GM19023 (cell line): ENCODE data around the gene HAUS3.

Experiments used
- ATAC-seq: cut with Tn5 transposase; IDR thresholded peaks from one replicate; pipeline ENCODE4 v1.9.1; 2021; ENCODE audit warnings: mild to moderate bottlenecking, moderate library complexity; ENCODE audit not compliant: unreplicated experiment

HAUS3 gene

DNA sequence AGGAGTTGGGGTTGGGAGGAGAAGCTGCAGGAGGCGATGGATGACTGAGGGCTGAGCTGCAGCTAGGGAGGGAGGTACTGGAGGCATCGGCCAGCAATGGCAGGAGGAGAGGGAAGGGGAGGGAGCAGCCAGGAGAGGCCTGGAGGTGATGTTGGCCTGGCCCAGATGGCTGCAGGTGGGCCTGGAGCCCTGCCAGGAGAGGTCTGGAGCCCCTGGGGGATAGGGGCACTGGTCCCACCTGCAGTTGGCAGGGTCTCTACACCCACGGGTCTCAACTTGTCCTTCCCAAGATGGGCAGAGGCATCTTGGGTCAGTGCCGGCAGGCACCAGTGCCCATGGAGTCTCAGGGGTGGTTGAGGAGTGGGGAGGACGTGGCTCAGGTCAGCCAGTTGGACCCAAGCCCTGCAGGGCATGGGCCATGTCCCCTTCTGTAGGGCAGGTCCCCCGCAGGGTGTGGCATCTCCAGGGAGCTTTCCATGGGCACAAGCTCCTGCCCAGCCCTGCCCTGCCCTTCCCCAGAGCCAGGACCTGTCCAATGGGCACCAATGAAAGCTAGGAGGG lies 22.6 kb upstream of the HAUS3 start:
- ATAC-seq, result no peak

DNA sequence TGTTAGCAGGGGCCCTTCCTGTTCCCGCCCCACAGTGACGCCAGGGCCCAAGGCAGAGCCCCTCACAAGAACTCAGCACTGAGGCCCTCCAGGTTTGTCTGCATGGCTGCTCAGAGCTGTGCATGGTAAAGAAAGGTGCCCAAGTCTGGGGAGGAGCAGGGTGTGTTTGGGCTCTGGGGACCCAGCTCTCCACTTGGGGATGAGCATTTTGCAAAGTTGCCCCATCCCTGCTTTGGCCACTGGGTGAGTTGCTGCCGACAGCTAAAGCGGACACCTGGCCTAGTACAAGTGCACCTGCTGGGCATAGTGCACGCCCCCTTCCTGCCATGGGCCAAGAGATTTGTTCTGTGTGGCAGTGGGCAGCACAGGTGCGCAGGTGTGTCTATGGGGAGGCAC lies 22.0 kb upstream of the HAUS3 start:
- no peak for ATAC-seq

DNA sequence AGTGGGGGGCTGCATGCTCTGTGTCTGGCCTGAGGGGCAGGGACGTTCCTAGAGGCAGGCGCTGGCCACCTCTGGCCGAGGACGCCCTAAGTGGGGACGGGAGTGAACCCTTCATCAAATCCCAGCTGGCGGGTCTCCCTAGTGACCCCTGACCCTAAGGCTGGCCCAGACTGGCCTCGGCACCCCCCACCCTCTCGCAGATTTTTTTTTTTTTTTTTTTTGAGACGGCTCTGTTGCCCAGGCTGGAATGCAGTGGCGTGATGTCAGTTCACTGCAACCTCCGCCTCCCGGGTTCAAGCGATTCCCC lies 21.0 kb upstream of the HAUS3 start:
- ATAC-seq, result no peak

DNA sequence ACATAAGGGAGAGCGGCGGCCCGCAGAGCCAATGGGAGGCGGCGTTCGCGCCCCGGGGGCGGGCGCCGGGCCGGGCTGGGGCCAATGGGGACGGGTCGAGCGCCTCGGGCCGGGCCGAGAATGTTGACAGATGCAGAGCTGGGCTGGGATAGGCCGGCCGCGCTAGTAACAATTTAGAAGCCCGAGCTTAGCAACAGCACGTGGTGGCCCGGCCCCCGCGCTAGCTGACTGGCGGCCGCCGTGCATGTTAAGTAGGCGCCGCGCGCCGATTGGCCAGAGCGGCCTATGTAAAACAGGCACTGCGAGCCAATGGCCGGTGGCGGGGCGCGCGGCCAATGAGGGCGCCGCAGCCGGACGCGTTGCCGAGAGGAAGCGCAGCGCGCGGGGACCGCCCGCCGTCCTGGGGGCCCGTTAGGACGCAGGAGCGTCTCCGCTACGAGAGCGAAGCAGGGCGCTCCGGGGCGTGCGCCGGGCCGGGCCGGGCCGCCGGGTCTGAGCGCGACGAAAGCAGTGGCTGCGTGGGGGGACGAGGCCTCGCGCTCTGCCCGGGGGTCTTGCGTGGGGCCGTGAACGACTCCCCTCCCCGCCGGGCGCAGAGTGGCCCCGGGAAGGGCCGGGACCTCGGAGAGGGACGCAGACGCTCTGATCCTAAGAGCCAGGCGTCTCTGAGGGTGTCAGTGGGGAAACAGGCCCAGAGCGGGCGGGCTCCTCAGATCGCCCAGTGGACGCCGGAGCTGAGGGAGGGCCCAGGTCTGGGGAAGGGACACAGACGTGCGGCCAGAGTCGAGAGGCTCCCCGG lies 20.4 kb upstream of the HAUS3 start:
- ATAC-seq, result peak; percentile 91

DNA sequence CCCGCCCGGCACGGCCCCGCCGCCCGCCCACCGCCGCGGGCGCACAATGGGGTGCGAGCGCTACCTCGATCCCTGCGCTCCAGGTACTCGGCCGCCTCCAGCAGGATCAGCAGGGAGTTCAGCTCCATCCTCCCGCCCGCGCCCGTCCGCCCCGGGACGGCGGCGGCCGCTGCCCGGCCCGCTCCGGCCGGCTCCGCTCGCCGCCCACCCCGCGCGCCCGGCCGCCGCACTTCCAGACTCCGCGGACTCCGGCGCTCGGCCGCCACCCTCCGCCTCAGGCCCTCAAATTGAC lies 19.9 kb upstream of the HAUS3 start, which contains the start of gene MXD4:
Gene MXD4 (minus strand): TSS at position 257 of the 292 bp plus-strand sequence. CDS start 129 bp downstream, at position 128.
- ATAC-seq, result peak; percentile 1

DNA sequence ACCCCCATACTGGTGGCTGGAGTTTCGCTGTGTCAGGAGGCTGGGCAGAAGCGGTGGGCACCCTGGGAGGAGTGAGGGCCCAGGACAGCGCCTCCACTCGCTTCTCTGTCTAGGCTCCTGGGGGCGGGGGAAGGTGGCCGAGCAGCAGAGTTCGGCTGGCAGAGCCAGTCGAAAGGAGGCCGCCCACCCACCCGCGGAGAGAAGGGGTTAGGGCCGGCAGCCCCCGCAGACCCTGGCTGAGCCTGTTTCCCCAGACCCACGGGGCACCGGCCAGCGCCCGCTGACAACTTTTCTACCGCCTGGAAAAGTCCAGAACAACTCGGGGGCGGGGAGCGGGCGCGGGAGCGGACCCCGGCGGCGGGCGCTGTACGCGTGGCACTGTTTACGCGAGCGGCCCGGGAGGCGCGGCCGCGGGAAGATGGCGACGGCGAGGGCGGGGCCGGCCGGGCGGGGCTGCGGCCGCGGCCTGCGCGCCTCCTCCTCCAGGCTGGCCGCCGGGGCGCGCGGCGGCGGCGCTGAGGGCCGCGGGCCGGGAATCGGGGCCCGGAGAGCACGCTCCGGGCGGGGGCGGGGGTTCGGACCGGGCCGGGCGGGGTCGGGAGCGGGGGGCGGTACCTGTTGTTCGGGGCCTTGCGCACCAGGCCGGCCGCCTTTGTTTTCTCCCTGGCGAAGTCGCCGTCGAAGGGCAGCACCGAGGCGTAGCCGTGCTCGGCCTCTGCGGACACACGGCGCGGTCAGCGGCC lies 19.4 kb upstream of the HAUS3 start:
- peak; percentile 19 for ATAC-seq

DNA sequence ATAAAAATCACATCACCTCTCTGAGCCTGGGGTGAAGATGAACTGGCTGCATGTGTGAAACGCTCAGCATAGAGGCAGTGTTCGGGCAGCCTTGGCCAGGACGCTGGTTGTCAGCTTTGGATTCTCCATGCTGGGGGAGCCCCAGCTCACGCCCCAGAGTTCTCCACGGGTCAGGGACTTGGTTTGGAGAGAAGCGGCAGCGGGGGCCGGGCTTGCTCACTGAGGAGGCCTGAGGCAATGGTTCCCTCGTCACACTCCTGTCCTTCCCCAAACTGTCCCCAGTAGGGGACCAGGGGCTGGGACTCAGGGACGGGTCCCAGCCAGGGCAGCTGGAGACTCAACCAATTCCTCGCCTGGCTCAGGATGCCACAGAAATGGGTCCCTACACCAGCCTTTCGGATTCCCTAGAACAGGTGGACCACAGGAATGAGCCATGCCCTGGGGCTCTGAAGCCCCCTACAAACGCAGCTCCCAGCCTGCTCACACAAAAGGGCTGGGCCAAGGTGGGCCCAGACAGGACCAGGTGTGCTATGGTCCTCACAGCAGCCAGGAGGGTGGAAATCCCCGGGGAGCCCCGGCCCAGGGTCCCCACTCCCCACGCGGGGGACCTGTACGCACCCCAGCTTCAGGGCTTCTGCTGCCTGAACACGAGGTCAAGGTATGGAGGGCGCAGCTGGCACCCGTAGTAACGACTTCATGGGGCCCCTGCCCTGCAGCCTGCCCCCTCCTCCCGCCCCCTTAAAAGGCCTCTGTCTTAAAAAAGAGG lies 18.6 kb upstream of the HAUS3 start:
- no peak for ATAC-seq

DNA sequence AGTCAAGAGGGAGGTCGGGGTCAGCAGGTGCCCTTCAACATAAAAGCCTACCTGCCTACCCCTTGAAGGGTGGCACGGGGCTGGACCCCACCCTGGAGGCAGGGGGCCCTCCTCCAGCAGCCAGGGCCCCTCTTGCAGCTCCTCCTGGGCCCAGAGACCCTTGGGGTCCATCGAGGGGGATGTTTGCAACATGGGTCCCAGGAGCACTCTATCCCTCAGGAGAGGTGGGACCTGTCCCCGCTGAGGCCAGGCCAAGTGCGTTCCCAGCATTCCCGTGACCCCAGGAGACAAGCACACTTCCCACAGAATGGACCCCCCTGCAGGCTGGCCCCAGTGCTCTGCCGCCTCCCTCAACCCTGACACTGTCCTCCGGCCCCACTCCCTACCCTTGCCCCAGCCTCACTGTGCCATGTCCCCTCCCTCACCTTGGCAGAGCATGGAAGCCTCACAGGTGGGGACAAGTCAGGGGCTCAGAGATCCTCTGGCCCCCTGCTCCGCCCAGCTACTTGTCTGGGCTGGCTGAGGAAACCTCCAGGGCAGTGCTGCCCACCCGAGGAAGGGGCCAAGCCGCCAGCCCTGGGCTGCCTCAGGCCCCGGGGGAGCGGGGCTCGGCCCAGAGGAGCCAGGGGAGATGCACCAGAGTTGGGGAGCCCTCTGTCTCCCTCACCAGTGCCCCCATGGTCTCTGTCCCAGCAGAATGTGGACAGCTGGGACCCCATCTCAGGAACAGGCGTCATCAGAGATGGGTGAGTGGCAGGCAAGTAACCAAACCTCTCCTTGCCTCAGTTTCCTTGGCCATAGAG lies 17.8 kb upstream of the HAUS3 start:
- ATAC-seq, result no peak

DNA sequence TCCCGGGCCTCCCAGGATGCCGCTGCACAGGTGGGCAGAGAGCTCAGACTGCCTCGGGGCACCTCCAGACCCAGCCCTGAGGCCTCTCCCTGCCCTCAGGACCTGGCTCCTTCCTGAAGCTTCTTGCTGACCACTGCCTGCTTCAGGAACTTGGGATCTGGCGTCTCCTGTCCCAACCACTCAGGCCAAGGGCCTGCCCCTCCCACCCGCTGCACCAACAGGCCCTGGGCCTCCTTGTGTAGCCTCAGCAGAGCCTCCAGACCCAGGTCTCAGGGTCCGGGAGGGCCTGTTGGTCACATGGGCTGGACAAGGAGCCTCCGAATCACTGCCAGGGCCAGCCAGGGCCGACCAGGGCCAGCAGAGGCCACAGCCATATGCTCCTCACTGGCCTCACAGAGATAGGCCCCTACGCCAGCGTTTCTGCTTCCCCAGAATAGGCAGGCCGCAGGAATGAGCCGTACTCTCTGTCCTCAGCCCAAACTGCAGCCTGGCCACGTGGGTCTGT lies 17.2 kb upstream of the HAUS3 start:
- no peak for ATAC-seq

DNA sequence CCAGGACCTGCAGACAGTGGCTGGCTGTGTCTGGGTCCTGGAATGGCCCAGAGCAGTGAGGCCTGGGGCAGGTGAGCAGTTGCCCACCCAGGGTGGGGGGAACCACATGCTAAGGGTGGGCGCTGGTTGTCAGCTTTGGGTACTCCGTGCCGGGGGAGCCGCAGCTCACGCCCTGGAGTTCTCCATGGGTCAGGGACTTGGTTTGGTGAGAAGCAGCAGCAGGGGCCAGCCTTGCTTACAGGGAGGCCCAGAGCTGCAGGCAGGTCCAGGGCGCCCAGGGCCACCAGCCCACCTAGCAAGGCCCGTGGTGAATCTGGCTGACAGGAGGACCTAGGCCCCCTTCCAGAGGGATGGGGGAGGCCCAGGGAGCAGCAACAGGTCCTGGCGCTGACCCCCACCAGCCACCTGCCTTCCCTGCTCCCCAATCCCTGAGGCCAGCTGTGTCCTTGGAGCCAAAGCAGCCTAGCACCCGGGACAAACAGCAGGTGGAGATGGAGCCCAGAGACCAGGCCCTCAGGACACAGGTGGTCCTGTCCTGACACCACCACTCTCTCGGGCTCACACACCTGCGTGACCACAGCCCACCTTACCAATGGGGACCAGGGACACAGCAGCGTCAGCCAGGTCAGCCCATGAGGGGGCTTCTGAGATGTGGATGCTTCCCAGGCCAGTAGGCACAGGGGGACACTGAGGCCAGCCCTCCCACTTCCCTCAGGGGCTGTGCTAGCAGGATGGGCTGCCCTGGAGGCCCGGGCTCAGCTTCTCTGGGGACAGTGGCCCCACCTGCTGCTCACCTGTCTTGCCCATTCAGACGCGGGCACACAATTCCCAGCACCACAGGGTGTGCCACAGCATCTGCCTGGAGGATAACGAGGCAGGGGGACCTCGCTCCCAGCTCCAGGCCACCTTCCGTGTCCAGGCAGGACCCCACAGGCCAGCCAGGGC lies 16.4 kb upstream of the HAUS3 start:
- no peak for ATAC-seq

DNA sequence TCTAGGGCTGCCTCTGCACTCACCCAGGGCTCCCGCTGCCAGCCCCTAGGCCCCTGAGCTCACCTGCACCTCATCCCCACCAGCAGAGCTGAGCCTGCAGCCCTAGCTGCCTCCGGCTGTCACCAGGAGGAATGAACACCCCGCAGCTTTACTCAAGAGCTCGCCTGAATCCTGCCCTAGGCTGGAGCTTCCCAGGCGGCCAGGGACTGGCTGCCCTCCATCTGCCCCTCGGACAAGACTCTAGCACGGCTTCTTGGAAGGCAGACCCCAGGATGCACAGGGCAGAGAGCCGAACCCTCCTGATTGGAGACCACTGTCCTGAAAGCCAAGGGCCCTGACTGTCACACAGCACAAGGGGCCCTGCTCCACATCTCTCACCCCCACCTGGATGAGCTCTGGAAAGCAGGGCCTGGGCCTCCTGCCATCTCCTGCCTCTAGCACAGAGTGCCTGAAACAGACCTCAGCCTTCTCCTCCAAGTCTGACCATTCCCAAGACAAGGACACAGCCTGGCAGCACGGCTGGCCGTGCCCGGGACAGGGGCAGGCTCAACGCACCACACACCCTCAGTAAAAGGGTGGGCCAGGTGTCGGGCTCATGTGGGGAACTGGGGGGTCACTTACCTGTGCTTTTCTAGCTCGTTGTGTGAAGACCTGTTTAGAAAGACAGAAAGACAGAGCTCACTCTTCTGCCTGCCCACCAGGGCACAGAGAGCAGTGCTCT lies 15.6 kb upstream of the HAUS3 start:
- ATAC-seq, result no peak

DNA sequence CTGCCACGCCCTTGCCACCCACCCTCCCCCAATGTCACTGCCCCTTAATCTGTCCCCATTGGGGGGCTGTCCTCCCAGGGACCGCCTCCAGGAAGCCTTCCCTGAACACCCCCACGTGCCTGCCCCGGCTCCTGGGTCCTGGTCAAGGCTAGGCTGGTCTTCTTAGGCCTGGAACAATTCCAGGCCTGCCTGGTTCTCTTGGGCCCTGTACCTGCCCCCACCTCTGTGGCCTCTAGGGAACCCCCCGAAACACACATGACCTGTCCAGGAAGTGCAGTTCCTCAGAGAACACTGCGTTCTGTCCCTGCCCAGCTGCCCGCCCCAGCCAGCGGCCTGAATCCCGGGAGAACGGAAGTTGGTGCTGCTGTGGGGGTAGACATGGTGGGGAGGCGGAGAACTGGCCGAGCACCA lies 14.9 kb upstream of the HAUS3 start:
- no peak for ATAC-seq

DNA sequence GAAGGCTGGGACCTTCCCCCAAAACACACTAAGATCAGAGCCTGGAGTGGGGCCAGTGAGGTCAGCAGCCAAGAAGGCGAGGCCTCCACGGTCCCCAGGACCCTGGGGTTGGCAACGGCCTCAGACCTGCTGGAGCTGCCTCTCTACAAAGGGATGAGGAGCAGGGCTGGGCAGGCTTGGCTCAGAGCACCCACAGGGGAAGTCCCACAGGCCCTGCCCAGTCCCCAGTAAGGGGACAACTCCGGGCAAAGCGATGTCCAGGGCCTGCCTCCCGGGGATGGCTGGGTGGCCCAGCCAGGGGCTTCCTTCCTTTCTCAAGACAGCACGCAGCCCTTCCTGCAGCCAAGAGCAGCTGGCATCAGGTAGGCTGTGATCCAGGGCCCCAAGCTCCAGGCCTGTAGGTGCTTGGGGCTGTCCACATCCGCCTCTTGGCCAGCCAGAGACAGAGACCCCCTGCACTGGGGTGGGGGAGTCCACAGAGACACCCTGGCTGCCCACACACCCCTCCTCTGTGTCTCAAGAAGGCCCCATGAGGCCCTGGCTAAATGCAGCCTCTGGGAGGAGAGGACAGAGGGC lies 14.3 kb upstream of the HAUS3 start:
- no peak for ATAC-seq

DNA sequence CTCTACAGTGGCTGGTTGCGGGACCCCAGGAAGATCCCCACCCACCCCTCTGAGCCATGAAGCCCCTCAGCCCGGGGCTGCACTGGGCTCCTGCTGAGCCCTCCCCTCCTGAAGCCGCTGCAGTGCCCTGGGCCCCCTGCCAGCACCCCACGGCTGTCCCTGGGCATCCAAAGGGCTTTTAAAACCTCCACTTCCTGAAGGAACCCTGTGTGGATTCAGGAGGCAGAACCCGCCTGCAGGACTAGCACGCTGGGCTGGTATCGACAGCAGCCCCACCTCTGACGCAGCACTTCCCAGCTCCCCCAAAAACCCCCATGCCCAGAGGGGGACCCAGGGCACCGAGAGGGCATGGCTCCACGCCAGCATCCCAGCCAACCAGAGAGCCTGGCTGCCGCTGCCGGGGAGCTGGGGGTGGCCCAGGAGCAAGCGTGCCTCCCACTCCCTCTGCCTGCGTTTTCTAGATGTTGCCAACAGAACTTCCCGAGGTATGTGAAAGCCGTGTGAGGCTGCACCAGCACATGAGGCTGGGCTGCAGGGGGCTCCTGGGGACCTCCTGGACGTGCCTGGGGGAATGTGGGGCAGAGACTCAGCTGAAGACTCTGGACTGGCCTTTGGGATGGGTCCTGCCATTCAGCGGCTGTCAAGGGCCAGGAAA lies 13.7 kb upstream of the HAUS3 start:
- no peak for ATAC-seq

DNA sequence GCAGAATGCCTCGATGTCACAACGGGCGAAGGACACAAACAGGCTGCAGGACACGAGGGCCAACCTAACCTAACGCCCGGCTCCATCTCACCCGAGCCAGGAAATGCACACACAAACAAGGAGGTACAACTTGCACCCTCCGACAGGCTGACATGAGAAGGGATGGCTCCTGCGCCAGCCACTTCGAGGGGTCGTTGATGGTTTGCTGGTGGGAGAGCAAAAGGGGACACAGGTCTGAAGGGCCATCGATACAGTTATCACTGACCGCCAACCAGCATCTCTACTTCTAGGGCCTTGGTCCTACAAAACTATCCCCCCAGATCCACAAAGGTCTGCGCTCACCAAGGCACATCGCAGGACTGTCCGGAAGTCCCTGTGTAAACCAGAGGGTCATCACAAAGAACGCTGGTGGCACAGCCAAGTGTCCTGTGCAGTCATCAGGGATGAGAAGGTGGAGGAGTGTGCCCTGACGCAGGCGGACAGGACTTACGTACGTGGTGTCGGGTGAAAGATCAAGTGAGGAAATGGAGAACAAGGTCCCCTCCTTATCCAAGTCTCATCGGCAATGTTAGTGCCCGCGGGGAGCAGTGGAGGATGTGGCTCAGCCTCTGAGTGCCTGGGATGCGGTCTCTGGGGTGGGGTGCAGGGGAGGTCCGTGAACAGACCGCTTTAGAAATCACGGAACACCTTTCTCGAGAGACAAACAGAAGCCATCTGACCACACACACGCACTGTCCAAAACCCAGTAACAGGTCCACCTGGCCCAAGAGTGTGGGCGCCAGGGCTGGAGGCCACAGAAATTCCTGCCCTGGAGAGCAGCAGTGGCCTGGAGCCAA lies 13.0 kb upstream of the HAUS3 start:
- no peak for ATAC-seq

DNA sequence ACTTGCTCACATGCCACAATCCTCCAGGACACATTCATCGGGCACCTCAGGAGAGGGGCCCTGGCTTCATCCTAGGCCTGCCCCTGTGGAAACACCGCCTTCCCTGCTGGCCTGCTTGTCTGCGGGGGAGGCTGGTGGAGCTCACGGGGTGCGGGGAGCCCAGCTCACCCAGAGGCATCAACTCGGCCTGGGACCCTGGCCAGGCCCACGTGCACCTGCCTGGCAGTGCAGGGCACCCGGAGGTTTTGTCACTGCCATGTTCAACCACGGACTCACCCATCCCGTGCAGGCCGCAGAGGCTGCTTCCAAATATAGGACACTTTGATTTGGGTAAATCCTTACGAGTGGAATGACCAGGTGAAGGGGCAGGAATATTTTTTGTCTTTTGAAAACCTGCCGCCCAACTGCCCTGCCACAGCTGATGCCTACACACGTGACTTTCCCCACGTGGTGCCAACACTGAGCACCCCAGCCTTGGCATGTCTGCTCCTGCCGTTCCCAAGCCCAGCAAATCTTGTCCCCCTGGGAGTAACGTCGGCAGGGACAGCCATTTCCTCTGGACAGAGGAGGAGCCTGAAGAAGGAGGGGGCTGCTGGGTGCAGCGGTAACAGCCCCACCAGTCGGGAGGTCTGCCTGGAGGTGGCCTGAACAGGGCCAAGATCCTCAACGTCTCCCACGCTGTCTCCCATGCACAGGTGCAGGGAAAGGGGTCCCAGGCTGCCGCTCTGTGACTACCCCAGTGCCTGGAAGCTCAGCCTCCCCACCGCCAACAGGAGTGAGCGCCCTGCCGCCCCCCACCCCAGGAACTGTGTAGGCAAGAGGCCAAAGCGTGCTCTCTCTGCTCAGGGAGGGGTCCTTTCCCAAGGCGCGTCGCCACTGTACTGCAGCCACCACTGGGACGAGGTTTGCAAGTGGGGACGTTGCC lies 11.5 kb upstream of the HAUS3 start:
- no peak for ATAC-seq
